Left forelimb (tissue), 1 donor: ENCODE data around the gene WDR33.
A peak's percentile ranks its signal among the peaks of the same experiment; 100 is the strongest.

Experiments
- DNase-seq: peaks from one replicate; pipeline ENCODE4 v3.0.0-alpha.2; 2018; ENCODE audit warnings: low spot score

The WDR33 gene

GRCh38 chr2:127719301-127720218 is 91.4 kb downstream of the WDR33 start:
- DNase-seq, result no peak

- DNase-seq, result no peak
These were observed 92.7 kb downstream of the WDR33 start for GRCh38 chr2:127718271-127718670.

GRCh38 chr2:127715778-127716449 is 95.1 kb downstream of the WDR33 start:
- DNase-seq, result no peak

- no peak for DNase-seq
These were observed 97.4 kb downstream of the WDR33 start for GRCh38 chr2:127713562-127713961.

GRCh38 chr2:127712999-127713398 is 98.0 kb downstream of the WDR33 start:
- no peak for DNase-seq

- DNase-seq, result no peak
These were observed 101.6 kb downstream of the WDR33 start for GRCh38 chr2:127709336-127709735.

- DNase-seq, result no peak
These were observed 102.9 kb downstream of the WDR33 start for GRCh38 chr2:127707890-127708648.

- DNase-seq, result no peak
These were observed 104.6 kb downstream of the WDR33 start for GRCh38 chr2:127706215-127706990.

- no peak for DNase-seq
These were observed 105.4 kb downstream of the WDR33 start for GRCh38 chr2:127705391-127706065.

GRCh38 chr2:127704641-127705390 is 106.2 kb downstream of the WDR33 start:
- DNase-seq, result no peak

GRCh38 chr2:127703282-127703681 is 107.7 kb downstream of the WDR33 start:
- DNase-seq, result no peak

GRCh38 chr2:127702395-127703009 is 108.5 kb downstream of the WDR33 start:
- no peak for DNase-seq

- peak; percentile 87 for DNase-seq
These were observed 109.1 kb downstream of the WDR33 start for GRCh38 chr2:127701651-127702394.

GRCh38 chr2:127701193-127701650 is 109.7 kb downstream of the WDR33 start, which contains the start of gene SFT2D3:
TSS of gene SFT2D3 (plus strand) at chr2:127701497. CDS start at chr2:127701529, 32 bp downstream.
- peak; percentile 95 for DNase-seq

- no peak for DNase-seq
These were observed 110.3 kb downstream of the WDR33 start for GRCh38 chr2:127700527-127701192.

- no peak for DNase-seq
These were observed 112.2 kb downstream of the WDR33 start for GRCh38 chr2:127698553-127699355.

GRCh38 chr2:127697482-127698180 is 113.3 kb downstream of the WDR33 start:
- DNase-seq, result no peak
